ENCODE results near the gene AATF. TPM values are rescaled to one million over a fixed set of nuclear protein-coding genes. Genes with fewer than 3 reads are reported as not detected.

AATF gene
- total and polyA plus RNA-seq, 2 of the 8 experiments (the other 6 are each of a cell fraction or from before 2014, with no cell fraction given), result 20.1 to 62.8 TPM

DNA sequence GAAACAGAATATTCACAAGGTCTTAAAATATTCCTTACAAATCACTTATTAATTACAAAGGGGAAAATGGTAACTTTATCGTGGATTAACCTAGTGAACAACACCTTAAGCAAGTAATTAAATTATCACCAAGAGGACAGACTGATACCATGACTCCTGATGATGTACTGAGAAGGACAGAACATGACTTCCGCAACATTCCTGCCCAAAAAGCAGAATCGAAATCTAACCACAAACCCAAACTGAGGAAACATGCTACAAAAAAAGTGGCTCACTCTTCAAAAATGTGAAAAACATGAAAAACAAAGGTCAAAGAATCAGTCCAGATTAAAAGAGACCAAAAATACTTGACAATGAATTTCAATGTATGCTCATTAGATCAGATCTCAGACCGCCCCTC lies 151.5 kb downstream of the AATF start:
- Histone ChIP-seq H3K18ac (ENCODE audit: extremely low read depth, low read length) (no peak overlapping the region), H4K8ac (ENCODE audit: extremely low read depth, insufficient read depth, low read length) (no peak overlapping the region), H3K14ac (ENCODE audit: insufficient read length) (no peak overlapping the region), H3K4me2 (ENCODE audit: insufficient read depth in 1 of 2, low read depth in 2 of 2, low read length in 2 of 2) (no peak overlapping the region), H3K27ac (ENCODE audit: low read depth, low read length) (no peak overlapping the region), H3K4ac (replicated peaks; ENCODE audit: insufficient read length, low read depth, low read length) (no peak overlapping the region), H4K20me1 (replicated peaks in 1 of 2; ENCODE audit: control insufficient read depth in 1 of 2, insufficient read depth in 2 of 2, low read length in 2 of 2) (no peaks in the 10 kb centered on the region), H3K36me3 (ENCODE audit: control insufficient read depth in 2 of 4, insufficient read depth in 4 of 4, low read length in 3 of 4) (peaks cover 19 to 34% (median 23%) of the 10 kb centered on the region in 4 experiments; a peak in 7 of 8 replicates), H2BK12ac (ENCODE audit: low read depth, low read length) (no peak overlapping the region), H2BK15ac (ENCODE audit: low read length) (no peak overlapping the region), H2BK5ac (ENCODE audit: low read depth, low read length) (no peak overlapping the region), H3K23me2 (ENCODE audit: low read depth, low read length) (peaks cover 1% of the 10 kb centered on the region; the same call in 1 of the 2 replicates), H3K79me2 (ENCODE audit: control insufficient read depth in 1 of 2, insufficient read depth in 2 of 2, low read length in 2 of 2) (no peaks in the 10 kb centered on the region), H3K9ac (replicated peaks in 1 of 4; ENCODE audit: extremely low read depth in 1 of 4, low read depth in 3 of 4, low read length in 3 of 4) (no peak overlapping the region), H3K4me1 (replicated peaks in 1 of 4; ENCODE audit: control insufficient read depth in 3 of 4, insufficient read depth in 4 of 4, low read length in 3 of 4) (peaks cover 5 to 10% (median 9%) of the 10 kb centered on the region in 4 experiments; a peak in 5 of 7 replicates), H2AFZ (ENCODE audit: low read length) (no peak overlapping the region), H3K23ac (ENCODE audit: insufficient read length) (no peak overlapping the region), H2BK20ac (ENCODE audit: low read length) (no peak overlapping the region), H3K79me1 (ENCODE audit: low read depth, low read length) (0 out of 2 replicates have a peak, but pooled peaks cover 4% of the 10 kb centered on the region), H3K9me3 (ENCODE audit: insufficient read depth in 2 of 2, low read depth in 1 of 2, low read length in 1 of 2) (no peaks in the 10 kb centered on the region), H4K91ac (replicated peaks; ENCODE audit: insufficient read length, low read length) (no peak overlapping the region), H3K56ac (replicated peaks; ENCODE audit: insufficient read length, low read depth, low read length) (no peak overlapping the region), H3K4me3 (ENCODE audit: extremely low read depth in 1 of 4, insufficient read depth in 2 of 4, low read depth in 3 of 4, low read length in 4 of 4) (no peak overlapping the region), H2BK120ac (replicated peaks; ENCODE audit: low read depth, low read length) (no peak overlapping the region), H4K5ac (ENCODE audit: insufficient read length, low read depth, low read length) (no peak overlapping the region), H3K27me3 (replicated peaks in 1 of 4; ENCODE audit: control insufficient read depth in 3 of 4, extremely low read depth in 1 of 4, insufficient read depth in 3 of 4, low read length in 3 of 4) (no peaks in the 10 kb centered on the region), H2AK5ac (ENCODE audit: low read depth, low read length) (no peak overlapping the region)
- ChIA-PET POLR2A (ENCODE audit: partially characterized antibody) (no interaction called here), CTCF (ENCODE audit: partially characterized antibody) (no interaction called here)
- no peak for DNase-seq (ENCODE audit: low read depth in 1 of 2, low spot score in 2 of 2)
- WGBS, 2 experiments (ENCODE audit: extremely low coverage in 1 of 2, insufficient coverage in 1 of 2, insufficient read length in 1 of 2, insufficient replicate concordance in 2 of 2, low coverage in 1 of 2, low lambda C conversion rate in 2 of 2, missing lambda C conversion rate in 1 of 2), result 93% methylated on average over 4 of the region's 4 CpGs; no CpG with 5 or more reads in 1 of the 2 experiments
- FAIRE-seq, result no peak
- TF ChIP-seq NRF1 (IDR thresholded peaks at IDR 0.05; ENCODE audit: low read depth, low read length), result no peak

Data from H1 (cell line).